Stimulated activated CD4-positive, alpha-beta T cell treated with anti-CD3 and anti-CD28 coated beads, TNF-alpha, amount 100 ng/mL, for 1 hour (primary cell): ENCODE results near the gene LIMS1.
"Not testable (repeated sequence)": the region's sequence is repeated elsewhere in the genome, so short reads cannot be mapped to it uniquely, and the experiment has no call there.

Source experiments
- DNase-seq, 3 donors: peaks; one replicate each; pipeline ENCODE4 v3.0.0-alpha.2; 2020; ENCODE audit warnings: low read depth in 3 of 3, low spot score in 1 of 3

The LIMS1 gene

GRCh38 chr2:108719149-108720044 is 185.1 kb downstream of the LIMS1 start, which contains the start of gene RANBP2:
Gene RANBP2 (plus strand): TSS chr2:108719482. CDS start chr2:108719607, 125 bp downstream.
- DNase-seq = peak; percentile 72 to 86 (median 81)

- DNase-seq = not testable (repeated sequence)
These were observed 191.8 kb downstream of the LIMS1 start for GRCh38 chr2:108726048-108726447.

GRCh38 chr2:108734656-108735055 is 200.4 kb downstream of the LIMS1 start:
- DNase-seq = not testable (repeated sequence)
